Stimulated activated CD4-positive, alpha-beta T cell treated with anti-CD3 and anti-CD28 coated beads, Interleukin-12 subunit alpha, Interleukin-12 subunit beta, amount 100 ng/mL, for 48 hours (primary cell): Measurements from ENCODE around the gene GRB10.
"Not testable (repeated sequence)": the region's sequence is repeated elsewhere in the genome, so short reads cannot be mapped to it uniquely, and the experiment has no call there.

Experiments used
- DNase-seq, 3 donors: peaks; one replicate each; pipeline ENCODE4 v3.0.0-alpha.2; 2020; ENCODE audit warnings: low read depth in 2 of 3, low spot score in 1 of 3

The GRB10 gene

DNA sequence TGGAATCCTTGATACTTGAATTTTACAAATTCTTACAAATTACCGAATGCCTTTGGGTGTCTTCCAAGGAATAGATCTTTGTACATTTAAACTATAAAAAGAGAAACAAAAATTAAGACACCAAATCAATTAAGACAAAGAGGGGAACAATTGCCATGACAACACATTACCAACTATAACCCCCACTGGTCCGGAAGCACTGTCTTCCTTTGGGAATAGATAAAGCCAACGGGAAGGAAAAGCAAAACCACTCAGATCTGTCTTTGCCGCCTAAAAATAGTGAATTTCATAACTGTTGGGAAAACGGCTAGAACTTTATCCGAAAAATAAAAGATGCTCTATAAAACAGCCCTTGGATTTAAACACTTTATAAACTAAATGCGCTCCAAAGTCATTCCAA is 37.4 kb downstream of the GRB10 start:
- no peak for DNase-seq

DNA sequence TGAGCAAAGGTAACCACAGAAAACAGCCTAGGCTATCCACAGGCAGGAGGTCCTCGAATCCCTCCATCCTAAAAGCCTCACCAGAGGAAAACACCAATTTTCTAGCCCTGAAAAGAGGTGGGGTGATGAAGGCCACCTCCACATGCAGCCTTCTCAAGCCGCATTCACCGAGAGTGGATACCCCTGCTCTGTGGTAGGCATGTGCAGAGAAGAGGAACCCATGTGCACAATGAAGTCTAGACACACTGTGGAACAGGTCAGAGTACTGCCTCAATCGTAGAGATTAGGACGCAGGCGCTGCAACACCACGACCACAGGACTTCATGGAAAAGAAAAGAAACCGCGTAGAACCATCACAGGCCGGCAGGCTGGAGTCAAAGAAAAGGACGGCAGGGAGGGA is 38.8 kb downstream of the GRB10 start:
- DNase-seq: no peak

DNA sequence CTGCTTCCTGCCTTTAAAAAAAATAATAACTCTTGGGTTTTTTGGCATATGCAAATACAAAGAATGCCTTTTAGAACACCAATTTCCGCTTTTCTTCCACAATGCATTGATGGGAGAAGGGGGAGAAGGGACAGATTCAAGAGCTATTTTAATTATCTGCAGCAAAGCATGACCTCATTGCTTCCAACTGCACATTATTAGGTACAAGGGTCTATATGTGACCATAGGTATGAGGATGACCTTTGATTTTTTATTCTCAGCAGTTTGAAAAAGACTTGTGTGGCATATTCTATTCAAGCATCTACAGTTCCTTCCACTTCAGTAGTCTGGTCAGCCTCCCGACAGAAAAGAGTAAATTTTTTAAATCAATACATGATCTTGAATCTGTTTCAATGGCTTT is 39.7 kb downstream of the GRB10 start:
- DNase-seq: no peak

DNA sequence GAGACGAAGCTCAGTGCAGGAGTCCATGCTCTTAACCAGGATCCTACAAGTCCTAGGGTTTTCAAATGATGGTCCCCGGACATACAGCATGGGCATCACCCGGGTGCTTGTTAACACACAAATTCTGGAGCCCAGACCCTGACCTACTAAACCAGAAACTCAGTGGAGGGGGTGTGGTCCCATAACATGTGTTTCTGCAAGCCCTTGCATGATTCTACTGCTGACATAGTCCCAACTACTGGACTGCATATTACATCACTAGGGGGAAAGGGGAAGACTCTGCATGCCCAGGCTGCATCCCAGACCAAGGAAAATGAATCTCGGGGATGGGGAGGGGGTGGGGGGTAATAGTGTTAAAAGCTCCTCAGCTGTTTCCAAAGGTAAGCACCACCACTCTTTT is 40.3 kb downstream of the GRB10 start:
- DNase-seq: no peak

DNA sequence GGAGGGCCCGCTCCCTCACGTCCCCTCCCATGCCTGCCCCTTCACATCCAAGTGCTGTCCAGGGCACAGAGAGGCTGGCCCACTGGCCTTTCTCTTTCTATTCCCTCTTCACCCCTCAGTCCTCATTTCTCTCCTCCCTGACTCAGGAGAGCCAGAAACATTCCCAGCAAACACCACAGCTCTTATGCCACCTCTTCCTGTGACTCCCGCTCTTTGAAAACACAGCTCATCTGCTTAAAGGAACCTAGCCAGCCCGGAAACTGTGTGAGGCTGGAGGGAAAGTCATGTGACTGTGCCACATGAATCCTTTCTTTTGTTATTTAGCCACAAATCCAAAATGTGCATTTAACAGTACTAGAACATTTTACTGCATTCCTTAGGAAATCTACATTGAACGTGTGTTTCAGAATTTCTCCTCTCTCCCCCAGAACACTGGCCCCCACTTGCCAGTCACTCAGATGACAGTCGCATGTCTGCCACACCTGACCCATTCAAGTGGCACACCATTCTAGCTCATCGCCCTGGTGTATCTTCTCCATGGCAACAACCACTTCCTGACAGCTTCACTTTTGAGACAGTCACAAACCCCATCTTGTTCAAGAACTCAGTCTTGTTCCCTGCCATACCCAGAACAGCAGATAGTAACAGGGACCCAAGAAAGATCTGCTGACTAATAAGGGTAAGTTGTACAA is 42.8 kb downstream of the GRB10 start:
- peak; percentile 16 to 49 (median 28) for DNase-seq

DNA sequence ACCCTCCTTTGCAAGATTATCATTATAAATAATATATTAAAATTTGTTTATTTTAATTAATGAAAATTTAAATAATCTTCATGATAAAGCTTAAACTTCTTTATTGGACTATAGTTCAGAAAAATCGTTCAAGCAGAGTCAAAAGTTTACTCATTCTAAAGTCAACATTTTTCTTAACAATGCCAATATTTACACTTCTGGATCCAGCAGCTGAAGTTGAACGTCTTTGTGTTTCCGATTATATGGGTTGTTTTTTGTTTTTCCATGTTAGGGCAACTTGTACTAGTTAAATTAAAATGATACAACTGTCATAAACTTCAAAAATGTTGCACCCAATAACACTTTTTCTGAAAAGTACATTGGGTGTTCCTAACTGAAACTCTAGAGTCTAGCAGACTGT is 43.8 kb downstream of the GRB10 start:
- DNase-seq: no peak

DNA sequence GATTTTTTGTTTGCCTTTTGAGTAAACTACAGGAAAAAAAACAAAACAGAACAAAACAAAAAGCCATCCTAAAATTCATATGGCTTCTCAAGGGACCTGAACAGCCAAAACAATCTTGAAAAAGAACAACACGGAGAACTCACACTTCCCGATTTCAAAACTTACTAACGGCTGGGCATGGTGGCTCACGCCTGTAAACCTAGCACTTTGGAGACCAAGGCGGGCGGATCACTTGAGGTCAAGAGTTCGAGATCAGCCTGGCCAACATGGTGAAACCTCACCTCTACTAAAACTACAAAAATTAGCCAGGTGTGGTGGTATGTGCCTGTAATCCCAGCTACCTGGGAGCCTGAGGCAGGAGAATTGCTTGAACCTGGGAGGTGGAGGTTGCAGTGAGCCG is 46.9 kb downstream of the GRB10 start:
- DNase-seq: not testable (repeated sequence)

DNA sequence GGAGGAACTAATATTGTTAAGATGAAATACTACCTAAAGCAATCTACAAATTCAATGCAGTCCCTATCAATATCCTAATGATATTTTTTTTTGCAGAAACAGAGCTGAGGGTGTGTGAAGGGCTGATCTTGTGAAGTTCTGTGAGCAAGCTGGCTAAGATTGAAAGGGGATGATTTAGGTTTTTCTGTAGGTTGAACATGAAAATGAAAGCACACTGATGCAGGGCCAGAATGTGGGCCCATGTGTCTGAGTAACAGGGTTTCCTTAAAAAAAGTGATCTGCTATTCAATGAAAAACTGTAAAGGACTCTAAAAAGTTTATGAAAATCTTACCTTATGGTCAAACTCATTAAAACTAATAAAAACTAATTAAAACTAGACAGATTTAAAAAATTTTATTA is 47.4 kb downstream of the GRB10 start:
- DNase-seq: no peak

DNA sequence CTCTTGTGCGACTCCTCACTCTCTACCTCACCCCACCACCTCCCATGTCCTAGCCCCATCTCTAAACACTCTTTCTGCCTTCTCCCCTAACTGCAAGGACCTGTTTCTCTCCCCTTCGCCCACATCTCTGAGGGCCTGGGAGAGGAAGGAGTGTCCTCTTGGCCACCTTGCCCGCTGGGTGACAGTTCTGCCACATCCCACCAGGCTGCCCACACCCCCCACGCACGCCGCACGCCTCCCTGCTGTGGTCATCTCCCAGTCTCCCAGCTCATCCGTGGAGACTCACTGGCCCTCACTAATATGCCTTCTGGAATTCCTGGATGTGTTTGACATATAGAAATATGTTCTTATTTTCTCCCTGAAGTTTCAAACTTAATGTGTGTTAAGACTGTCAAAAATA is 48.5 kb downstream of the GRB10 start:
- DNase-seq: no peak

DNA sequence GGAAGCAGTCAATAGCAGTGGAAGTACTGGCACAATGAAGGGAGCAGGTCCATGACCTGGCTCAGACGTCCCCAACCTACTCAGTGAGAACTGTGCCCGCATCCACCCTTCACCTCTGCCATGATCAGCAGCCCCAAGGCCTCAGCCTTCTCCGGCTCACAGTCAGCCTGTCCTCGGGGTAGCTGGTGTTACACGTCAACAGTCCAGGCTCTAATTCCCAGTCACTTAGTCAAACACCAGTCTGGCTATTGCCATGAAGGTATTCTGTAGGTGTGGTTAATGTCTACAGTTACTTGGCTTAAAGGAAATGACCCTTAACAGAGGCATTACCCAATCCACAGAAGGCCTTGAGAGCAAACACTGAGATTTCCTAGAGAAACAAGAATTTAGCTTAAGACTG is 49.1 kb downstream of the GRB10 start:
- no peak for DNase-seq

DNA sequence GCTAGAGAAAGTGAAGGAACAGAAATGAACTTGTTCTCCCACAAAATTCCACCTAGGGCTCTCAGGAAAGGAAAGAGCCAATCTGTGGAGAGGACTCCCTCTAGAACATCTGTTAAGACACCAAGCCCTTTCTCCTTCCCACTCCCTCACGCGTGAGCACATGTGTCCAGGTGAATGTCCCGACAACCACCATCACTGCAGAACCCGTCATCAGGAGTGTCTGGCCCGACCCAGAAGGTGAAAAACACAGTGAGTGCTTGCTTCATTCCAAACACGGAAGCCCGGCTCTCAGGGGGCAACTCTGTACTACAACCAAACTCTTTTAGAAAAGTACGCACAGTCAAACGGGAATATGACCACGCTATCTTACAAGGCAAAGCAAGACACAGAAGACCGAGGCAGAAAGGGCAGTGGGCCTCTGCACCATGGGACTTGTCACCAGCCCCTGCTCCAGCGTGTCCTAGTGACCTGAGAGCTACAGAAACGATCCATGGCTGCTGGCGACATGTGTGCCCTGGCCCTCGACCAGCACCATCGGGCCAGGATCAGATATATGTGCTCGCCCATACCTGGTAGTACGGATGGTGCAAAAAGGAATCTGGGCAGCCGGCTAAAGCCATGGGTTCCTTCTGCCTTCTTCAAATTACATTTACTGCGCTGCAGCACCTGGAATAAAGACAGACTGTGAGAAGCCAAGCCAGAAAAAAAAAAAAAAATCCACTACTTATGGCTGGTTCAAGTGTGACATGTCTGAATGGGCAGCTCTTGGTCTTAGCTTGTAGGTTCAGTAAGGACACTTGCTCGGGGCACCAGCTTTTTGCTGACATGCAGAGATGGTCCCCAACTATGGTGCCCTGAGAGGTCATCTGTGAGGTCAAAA is 50.8 kb downstream of the GRB10 start:
- DNase-seq: no peak

DNA sequence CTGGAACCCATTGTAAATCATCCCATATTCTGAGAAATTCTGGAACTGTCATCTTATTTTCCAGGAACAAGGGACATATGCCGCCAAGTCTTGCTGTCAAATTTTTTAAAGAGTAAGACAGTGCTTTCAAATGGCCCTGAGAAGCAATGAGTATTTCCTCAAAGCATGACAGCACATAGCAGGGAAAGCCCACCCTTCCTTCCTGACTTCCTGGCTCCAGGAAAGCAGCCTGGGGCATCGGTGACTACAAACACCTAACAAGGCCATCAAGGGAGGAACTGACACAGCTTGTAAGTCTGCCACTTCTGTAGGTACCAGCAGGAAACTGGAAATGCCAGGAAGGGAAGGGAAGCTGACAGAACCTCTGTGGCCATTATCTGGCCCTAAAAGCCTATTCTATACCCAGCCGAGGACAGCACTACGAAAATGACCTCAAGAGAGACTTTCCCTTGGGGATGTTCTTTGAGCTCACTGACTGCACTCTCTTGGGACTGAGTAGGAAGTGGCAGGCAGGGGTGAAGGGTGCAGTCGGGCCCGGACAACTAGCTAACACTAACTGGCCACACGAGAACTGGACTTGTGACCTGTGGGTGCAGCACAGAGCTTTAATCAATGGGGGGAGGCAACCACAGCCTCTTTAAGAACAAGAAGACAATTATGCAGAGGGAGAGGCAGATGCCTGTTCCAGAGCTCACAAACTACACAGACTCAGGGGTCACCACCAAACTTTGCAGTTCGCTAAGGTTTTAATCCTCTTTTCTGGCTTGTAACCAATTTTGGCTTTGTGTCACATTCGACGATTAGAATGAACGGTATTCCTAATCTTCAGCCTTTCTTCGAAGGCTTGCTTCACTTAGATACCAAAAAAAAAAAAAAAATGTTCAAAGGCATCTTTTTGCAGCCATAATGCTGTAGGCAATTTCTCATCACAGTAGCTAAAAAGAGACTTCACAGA is 52.0 kb downstream of the GRB10 start:
- no peak for DNase-seq

DNA sequence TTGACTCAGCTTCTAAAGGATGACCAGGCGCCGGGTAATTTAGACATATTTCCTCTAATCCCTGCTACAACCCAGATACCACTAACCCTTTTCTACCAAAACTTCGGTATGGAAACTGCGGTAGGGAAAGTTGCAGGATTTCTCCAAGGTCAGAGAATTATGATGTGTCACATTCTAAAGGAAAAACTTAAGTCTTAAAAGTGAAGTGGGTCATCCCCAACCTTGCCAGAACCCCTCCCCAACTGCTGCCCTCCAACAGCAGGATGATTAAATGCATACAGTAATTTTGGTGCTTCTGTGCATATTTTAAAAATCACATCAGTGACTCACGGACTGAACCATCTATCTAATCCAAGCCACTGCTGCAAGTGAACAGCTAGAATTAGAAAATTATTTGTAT is 52.7 kb downstream of the GRB10 start:
- no peak for DNase-seq

DNA sequence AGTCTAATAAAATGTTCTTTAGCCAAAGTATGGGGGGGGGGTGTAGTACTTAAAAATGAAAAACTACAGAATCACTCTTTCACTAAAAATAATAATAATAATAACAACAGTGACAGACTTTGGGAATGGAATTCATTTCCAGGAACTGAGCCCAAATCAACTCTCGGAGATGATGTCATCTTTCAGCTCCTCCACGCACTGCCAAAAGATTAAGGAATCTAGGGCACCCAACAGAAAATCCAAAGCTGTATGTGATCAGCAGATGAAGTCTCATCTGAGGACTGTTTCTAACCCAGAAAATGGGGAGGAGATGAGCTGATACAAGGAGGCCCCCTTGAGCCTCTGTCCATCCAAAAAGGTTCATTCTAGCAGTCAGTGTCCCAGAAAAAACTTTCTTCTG is 54.5 kb downstream of the GRB10 start:
- no peak for DNase-seq

DNA sequence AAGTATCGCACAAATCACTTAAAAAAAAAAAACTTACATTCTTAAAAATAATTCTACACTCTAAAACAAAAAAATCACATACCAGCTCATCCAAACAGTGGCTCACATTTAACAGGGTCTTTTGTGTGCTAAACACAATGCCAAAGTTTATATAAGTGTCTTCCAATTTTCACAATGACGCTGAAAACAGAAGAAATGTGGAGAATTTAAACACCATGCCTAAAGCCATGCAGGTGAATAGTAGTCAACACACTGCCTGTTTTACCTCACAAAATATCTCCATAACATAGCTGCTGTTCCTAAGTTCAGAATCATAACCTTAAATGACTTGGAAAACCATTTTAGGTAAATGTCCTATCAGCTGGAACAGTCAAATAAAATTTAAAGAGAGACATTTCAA is 55.0 kb downstream of the GRB10 start:
- DNase-seq: no peak

DNA sequence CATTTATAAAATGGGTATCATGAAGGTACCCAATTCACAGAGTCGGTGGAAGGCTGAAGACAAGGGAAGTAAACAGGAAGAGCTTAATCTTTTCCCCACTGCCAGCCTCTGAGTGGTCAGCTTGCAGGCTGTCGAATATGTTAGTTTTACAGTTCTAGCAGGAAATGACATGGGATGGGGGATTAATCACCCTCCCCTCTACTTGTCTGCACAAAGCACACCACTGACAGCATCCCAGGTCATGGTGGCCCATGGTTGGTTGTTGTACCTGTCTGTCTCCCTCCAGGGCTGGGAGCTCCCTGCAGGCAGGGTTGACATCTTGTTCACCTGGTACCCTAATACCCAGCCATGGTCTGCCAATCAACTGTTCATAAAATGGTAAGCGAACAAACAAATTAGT is 55.6 kb downstream of the GRB10 start:
- no peak for DNase-seq

DNA sequence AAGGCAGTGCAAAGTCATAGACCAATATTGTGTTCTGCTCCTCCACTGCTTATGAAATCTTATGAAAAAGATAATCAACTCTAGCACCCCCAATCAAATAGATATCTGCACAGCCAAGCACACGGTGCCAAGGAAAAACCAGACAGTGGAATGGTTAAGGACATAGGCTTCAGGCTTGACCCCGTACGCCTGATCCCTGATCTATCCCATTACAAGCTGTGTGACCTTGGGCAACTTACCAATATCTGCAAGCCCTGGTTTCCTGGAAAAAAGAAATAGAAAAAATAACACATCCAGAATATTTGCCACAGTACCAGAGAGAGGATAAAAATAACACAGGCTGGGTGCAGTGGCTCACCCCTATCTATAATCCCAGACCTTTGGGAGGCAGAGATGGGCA is 56.9 kb downstream of the GRB10 start:
- no peak for DNase-seq

DNA sequence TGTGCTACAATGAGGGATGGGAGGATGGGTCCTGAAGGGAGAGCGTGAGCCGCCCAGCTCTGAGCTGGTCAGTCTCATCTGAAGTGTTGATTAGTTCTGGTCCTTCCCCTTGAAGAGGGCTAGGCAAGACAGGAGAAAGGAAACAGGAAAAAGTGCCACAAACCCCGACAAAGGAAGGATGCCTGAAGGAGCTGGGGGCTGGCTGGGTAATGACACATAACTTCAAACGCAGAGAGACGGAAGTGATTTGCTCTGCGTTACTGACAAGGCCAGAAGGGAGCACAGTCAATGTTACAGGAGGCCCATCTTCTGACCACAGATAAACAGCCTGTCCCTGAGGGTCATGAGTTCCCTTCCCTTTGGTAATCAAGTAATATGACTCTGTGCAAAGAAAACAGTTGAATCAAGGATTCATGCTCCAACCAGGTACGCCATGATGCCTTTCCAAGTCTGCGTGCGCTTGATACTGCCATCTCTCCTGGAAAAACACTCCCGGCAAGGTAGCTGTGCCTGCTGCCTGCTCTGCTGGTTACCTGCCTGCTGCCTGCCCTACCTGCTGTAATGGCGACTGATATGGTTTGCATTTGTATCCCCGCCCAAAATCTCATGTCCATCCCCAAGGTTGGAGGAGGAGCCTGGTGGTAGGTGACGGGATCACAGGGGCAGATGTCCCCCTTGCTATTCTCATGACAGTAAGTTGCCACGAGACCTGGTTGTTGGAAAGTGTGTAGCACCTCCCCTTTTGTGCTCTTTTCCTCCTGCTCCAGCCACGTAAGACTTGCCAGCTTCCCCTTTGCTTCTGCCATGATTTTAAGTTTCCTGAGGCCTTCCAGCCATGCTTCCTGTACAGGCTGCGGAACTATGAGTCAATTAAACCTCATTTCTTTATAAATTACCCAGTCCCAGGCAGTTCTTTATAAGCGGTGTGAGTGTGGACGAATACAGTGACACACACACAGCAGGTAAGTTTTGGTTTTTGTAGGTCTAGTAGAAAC is 57.9 kb downstream of the GRB10 start:
- DNase-seq: no peak

DNA sequence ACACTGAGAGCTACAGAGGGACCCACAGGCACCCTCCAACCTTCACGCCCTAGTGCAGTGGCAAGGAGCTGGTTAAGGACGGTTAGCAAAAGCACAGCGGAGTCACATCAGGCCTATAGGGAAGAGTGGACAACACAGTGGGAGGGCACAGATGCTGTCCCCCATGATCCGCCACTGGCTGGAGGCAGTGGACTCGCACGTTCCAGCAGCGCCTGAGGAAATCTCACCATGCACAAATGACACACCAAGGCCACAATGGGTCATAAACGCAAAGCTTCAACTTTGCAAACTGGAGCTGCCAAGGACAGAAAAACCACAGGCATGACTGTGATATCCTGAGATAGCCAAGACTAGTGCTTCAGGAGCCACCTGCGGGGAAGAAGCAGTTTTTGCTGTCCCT is 58.8 kb downstream of the GRB10 start:
- DNase-seq: no peak

DNA sequence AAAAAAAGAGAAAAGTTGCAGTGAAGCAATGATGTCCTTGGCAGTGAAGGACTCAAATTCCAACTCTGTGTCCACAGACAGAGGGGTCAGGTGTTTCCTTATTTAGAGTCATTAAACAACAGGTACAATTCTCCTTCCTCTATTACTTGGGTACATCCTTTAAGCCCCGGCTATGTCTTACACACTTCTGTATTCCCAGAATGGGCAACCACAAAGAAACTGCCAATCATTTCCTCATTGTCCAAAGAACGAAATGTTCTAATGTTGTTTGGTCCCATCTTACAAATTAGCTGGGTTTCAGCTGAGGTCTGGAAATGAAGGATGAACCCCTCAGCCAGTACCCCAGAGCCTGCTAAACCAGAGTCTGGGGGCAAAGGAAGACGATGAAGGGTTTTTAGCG is 59.5 kb downstream of the GRB10 start:
- DNase-seq: no peak
